NK-92 (cell line): ENCODE data around the gene KRT8.
"Not testable (repeated sequence)": the region's sequence is repeated elsewhere in the genome, so short reads cannot be mapped to it uniquely, and the experiment has no call there.

Source experiments
- DNase-seq: peaks from one replicate; lab custom pipeline; 2025; ENCODE audit not compliant: unreplicated experiment; lab: John Stamatoyannopoulos, UW

KRT8 gene

GRCh38 chr12:52876372-52876771 is 28.5 kb downstream of the KRT8 start:
- no peak for DNase-seq

- DNase-seq: no peak
These were observed 30.1 kb downstream of the KRT8 start for GRCh38 chr12:52874573-52875435.

GRCh38 chr12:52873832-52874572 is 30.9 kb downstream of the KRT8 start:
- no peak for DNase-seq

GRCh38 chr12:52873513-52873831 is 31.4 kb downstream of the KRT8 start:
- no peak for DNase-seq

- no peak for DNase-seq
These were observed 32.1 kb downstream of the KRT8 start for GRCh38 chr12:52872644-52873389.

GRCh38 chr12:52871291-52872039 is 33.4 kb downstream of the KRT8 start:
- no peak for DNase-seq

GRCh38 chr12:52870361-52871290 is 34.2 kb downstream of the KRT8 start:
- DNase-seq: no peak

GRCh38 chr12:52867642-52868041 is 37.2 kb downstream of the KRT8 start:
- no peak for DNase-seq

GRCh38 chr12:52867152-52867551 is 37.7 kb downstream of the KRT8 start:
- no peak for DNase-seq

- no peak for DNase-seq
These were observed 39.6 kb downstream of the KRT8 start for GRCh38 chr12:52865090-52865944.

- no peak for DNase-seq
These were observed 42.9 kb downstream of the KRT8 start for GRCh38 chr12:52862023-52862422.

- no peak for DNase-seq
These were observed 43.4 kb downstream of the KRT8 start for GRCh38 chr12:52861511-52861910.

GRCh38 chr12:52860102-52860823 is 44.6 kb downstream of the KRT8 start:
- DNase-seq: no peak

GRCh38 chr12:52857500-52857899 is 47.4 kb downstream of the KRT8 start:
- no peak for DNase-seq

GRCh38 chr12:52856787-52857186 is 48.1 kb downstream of the KRT8 start:
- no peak for DNase-seq

GRCh38 chr12:52856077-52856476 is 48.8 kb downstream of the KRT8 start:
- not testable (repeated sequence) for DNase-seq

GRCh38 chr12:52851787-52852186 is 53.1 kb downstream of the KRT8 start:
- DNase-seq: no peak

- DNase-seq: no peak
These were observed 54.2 kb downstream of the KRT8 start for GRCh38 chr12:52850681-52851080.
